Ishikawa (cell line): Measurements from ENCODE around the gene TSHZ3.

Experiments used
- CEBPB ChIP-seq: IDR thresholded peaks from 2 replicates; pipeline ENCODE4 v1.6.1; 2012
- CREB1 ChIP-seq: IDR thresholded peaks from 2 replicates; pipeline ENCODE4 v1.6.1; 2012; ENCODE audit warnings: low read depth
- EGR1 ChIP-seq: IDR thresholded peaks from 2 replicates; pipeline ENCODE4 v1.6.1; 2012
- EP300 ChIP-seq: IDR thresholded peaks from 2 replicates; pipeline ENCODE4 v1.6.1; 2012; ENCODE audit warnings: borderline replicate concordance
- FOXM1 ChIP-seq: IDR thresholded peaks from 2 replicates; pipeline ENCODE4 v1.6.1; 2012; ENCODE audit warnings: low read depth, borderline replicate concordance
- NFIC ChIP-seq: IDR thresholded peaks from 2 replicates; pipeline ENCODE4 v1.6.1; 2012
- RAD21 ChIP-seq: IDR thresholded peaks from 2 replicates; pipeline ENCODE4 v1.6.1; 2012; ENCODE audit warnings: low read depth
- REST ChIP-seq: IDR thresholded peaks from 2 replicates; pipeline ENCODE4 v1.6.1; 2012; ENCODE audit warnings: low read depth, mild to moderate bottlenecking
- TAF1 ChIP-seq: IDR thresholded peaks from 2 replicates; pipeline ENCODE4 v1.6.1; 2012; ENCODE audit warnings: low read depth, mild to moderate bottlenecking
- TCF12 ChIP-seq: IDR thresholded peaks from 2 replicates; pipeline ENCODE4 v1.6.1; 2012; ENCODE audit warnings: low read depth
- TEAD4 ChIP-seq: IDR thresholded peaks from 2 replicates; pipeline ENCODE4 v1.6.1; 2012
- USF1 ChIP-seq: IDR thresholded peaks from 2 replicates; pipeline ENCODE4 v1.6.1; 2012
- YY1 ChIP-seq: IDR thresholded peaks from 2 replicates; pipeline ENCODE4 v1.6.1; 2012; ENCODE audit warnings: low read depth
- ZBTB7A ChIP-seq: IDR thresholded peaks from 2 replicates; pipeline ENCODE4 v1.6.1; 2012; ENCODE audit warnings: low read depth
- TF ChIP-seq, protein P1 (sequence below): IDR thresholded peaks from 2 replicates; pipeline ENCODE4 v1.6.1; 2012

Gene TSHZ3

GRCh38 chr19:31280287-31281006 lies 68.8 kb downstream of the TSHZ3 start:
- TF ChIP-seq EP300 (no peak), YY1 (no peak), RAD21 (no peak), TAF1 (no peak), CREB1 (no peak), ZBTB7A (no peak), TEAD4 (no peak), TCF12 (no peak), EGR1 (no peak), USF1 (no peak), FOXM1 (no peak), REST (no peak), CEBPB (no peak), NFIC (no peak)
- TF ChIP-seq, protein P1, sequence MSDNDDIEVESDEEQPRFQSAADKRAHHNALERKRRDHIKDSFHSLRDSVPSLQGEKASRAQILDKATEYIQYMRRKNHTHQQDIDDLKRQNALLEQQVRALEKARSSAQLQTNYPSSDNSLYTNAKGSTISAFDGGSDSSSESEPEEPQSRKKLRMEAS: no peak

- TF ChIP-seq TAF1 (no peak), EP300 (no peak), USF1 (no peak), EGR1 (no peak), FOXM1 (no peak), RAD21 (no peak), REST (no peak), ZBTB7A (no peak), CEBPB (no peak), NFIC (no peak), CREB1 (no peak), YY1 (no peak), TCF12 (no peak), TEAD4 (no peak)
- TF ChIP-seq, protein P1: no peak
These were observed 69.8 kb downstream of the TSHZ3 start for GRCh38 chr19:31279436-31279765.

DNA sequence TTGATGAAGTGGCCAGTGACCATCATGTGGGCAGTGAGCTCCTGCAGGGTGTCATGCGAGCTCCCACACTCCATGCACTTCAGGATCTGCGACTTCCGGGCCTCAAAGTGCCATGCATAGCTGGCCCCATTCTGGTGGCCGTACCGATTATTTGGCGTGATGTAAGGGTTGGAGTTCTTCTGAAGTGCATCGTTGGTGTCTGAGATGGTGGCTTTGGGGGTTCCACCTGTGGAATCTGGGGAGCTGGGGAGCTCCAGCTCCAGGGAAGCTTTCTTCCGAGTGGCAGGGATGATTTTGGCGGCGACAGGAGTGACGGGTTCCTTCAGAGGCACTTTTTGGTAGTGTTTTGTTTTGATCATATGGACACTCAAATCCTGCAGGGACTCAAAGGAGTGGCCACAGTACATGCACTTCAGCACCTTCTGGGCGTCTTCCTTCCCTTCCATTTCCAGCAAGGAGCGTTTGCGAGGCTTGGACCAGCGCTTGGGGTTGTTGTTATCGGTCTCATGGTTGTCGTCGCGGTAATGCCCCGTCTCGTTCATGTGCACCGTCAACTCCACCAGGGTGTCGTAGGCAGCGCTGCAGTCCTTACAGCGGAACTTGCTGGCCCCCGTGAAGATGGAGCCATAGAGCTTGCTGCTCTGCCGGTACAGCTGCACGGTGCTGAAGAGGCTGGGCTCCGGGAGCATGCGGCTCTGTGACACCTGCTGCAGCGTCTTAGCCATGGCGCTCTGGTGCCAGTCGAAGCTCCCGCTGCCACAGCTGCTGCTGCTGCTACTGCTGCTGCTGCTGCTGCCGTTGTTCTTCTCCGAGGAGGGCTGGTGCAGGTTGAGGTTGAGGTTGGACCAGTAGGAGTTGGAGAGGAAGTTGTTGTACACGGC lies 70.4 kb downstream of the TSHZ3 start:
- TF ChIP-seq TCF12: no peak
- TF ChIP-seq RAD21: no peak
- TF ChIP-seq REST: no peak
- TF ChIP-seq CREB1: no peak
- no peak for TF ChIP-seq TAF1
- TF ChIP-seq, protein P1: no peak
- no peak for TF ChIP-seq CEBPB
- TF ChIP-seq TEAD4: no peak
- TF ChIP-seq YY1: no peak
- TF ChIP-seq USF1: no peak
- TF ChIP-seq ZBTB7A: no peak
- no peak for TF ChIP-seq NFIC
- no peak for TF ChIP-seq EP300
- TF ChIP-seq EGR1: no peak
- no peak for TF ChIP-seq FOXM1
